Erythroblast (primary cell): ENCODE measurements around the gene ELL.

Experiments used
- GATA1 ChIP-seq: IDR thresholded peaks from 2 replicates; pipeline ENCODE4 v1.6.1; 2011; ENCODE audit warnings: low read depth, mild to moderate bottlenecking, control low read depth, low read length, moderate library complexity
- POLR2A ChIP-seq: IDR thresholded peaks from 2 replicates; pipeline ENCODE4 v1.6.1; 2011; ENCODE audit warnings: mild to moderate bottlenecking, low read length

DNA sequence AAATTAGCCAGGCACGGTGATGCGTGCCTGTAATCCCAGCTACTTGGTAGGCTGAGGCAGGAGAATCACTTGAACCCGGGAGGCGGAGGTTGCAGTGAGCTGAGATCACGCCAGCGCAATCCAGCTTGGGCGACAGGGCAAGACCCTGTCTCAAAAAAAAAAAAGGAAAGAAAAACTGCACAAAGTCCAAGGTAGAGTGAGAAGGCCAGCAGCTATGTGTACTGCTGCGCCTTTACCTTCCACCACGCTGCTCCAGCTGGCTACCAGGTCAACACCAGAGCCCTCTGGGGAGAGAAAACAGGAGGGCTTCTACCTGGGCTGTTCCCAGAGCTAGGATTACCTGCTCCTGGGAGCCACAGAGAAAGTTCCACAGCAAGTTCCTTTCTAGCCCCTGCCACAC is 3.2 kb downstream of the ELL start:
- no peak for TF ChIP-seq POLR2A
- TF ChIP-seq GATA1 = no peak
